ENCODE results near the gene PGAP1. TPM values are rescaled to one million over a fixed set of nuclear protein-coding genes. Genes with fewer than 3 reads are reported as not detected.

PGAP1 gene
- total and polyA plus RNA-seq, 9 donors, result 11.9 to 22.1 (median 16.8) TPM

GRCh38 chr2:196963961-196964360 is 37.5 kb upstream of the PGAP1 start:
- no CpG with 5 or more reads among the region's 1 CpG for WGBS (ENCODE audit: insufficient coverage)
- H3K4me1 ChIP-seq (ENCODE audit: control insufficient read depth, insufficient read depth, low read length), result peaks cover 2% of the 10 kb centered on the region
- no peaks in the 10 kb centered on the region for H3K36me3 ChIP-seq (ENCODE audit: control insufficient read depth, insufficient read depth, low read length)
- no peaks in the 10 kb centered on the region for H3K9me3 ChIP-seq (replicated peaks; ENCODE audit: control insufficient read depth, low read depth, low read length)
- no peak for DNase-seq
- no peak overlapping the region for H3K4me3 ChIP-seq (ENCODE audit: low read length)
- H3K27me3 ChIP-seq (ENCODE audit: control insufficient read depth, insufficient read depth, low read length), result no peaks in the 10 kb centered on the region
- H3K27ac ChIP-seq (ENCODE audit: low read length), result no peak overlapping the region

GRCh38 chr2:196963043-196963442 is 36.5 kb upstream of the PGAP1 start:
- Histone ChIP-seq H3K4me3 (ENCODE audit: low read length) (no peak overlapping the region), H3K27me3 (ENCODE audit: control insufficient read depth, insufficient read depth, low read length) (no peaks in the 10 kb centered on the region), H3K36me3 (ENCODE audit: control insufficient read depth, insufficient read depth, low read length) (no peaks in the 10 kb centered on the region), H3K9me3 (replicated peaks; ENCODE audit: control insufficient read depth, low read depth, low read length) (no peaks in the 10 kb centered on the region), H3K4me1 (ENCODE audit: control insufficient read depth, insufficient read depth, low read length) (peaks cover 2% of the 10 kb centered on the region), H3K27ac (ENCODE audit: low read length) (no peak overlapping the region)
- DNase-seq, result no peak
- no CpG with 5 or more reads among the region's 2 CpGs for WGBS (ENCODE audit: insufficient coverage)

GRCh38 chr2:196962325-196962724 is 35.8 kb upstream of the PGAP1 start:
- no peak overlapping the region for H3K27ac ChIP-seq (ENCODE audit: low read length)
- H3K36me3 ChIP-seq (ENCODE audit: control insufficient read depth, insufficient read depth, low read length), result no peaks in the 10 kb centered on the region
- no peak overlapping the region for H3K4me3 ChIP-seq (ENCODE audit: low read length)
- no peaks in the 10 kb centered on the region for H3K9me3 ChIP-seq (replicated peaks; ENCODE audit: control insufficient read depth, low read depth, low read length)
- peaks cover 2% of the 10 kb centered on the region for H3K4me1 ChIP-seq (ENCODE audit: control insufficient read depth, insufficient read depth, low read length)
- H3K27me3 ChIP-seq (ENCODE audit: control insufficient read depth, insufficient read depth, low read length), result no peaks in the 10 kb centered on the region
- WGBS (ENCODE audit: insufficient coverage), result no CpG with 5 or more reads among the region's 2 CpGs
- DNase-seq, result no peak

- H3K4me3 ChIP-seq (ENCODE audit: low read length), result no peak overlapping the region
- H3K4me1 ChIP-seq (ENCODE audit: control insufficient read depth, insufficient read depth, low read length), result no peaks in the 10 kb centered on the region
- DNase-seq, result no peak
- no peaks in the 10 kb centered on the region for H3K27me3 ChIP-seq (ENCODE audit: control insufficient read depth, insufficient read depth, low read length)
- no peaks in the 10 kb centered on the region for H3K36me3 ChIP-seq (ENCODE audit: control insufficient read depth, insufficient read depth, low read length)
- H3K9me3 ChIP-seq (replicated peaks; ENCODE audit: control insufficient read depth, low read depth, low read length), result no peaks in the 10 kb centered on the region
- no peak overlapping the region for H3K27ac ChIP-seq (ENCODE audit: low read length)
Measured at GRCh38 chr2:196961889-196962288, 35.4 kb upstream of the PGAP1 start.

- WGBS (ENCODE audit: insufficient coverage), result 100% methylated on average over 2 of the region's 3 CpGs
Measured at GRCh38 chr2:196959734-196960338, 33.3 kb upstream of the PGAP1 start.

GRCh38 chr2:196959281-196959680 is 32.8 kb upstream of the PGAP1 start:
- DNase-seq, result no peak
- WGBS (ENCODE audit: insufficient coverage), result no CpG with 5 or more reads among the region's 2 CpGs
- H3K36me3 ChIP-seq (ENCODE audit: control insufficient read depth, insufficient read depth, low read length), result no peaks in the 10 kb centered on the region
- H3K27ac ChIP-seq (ENCODE audit: low read length), result no peak overlapping the region
- no peaks in the 10 kb centered on the region for H3K9me3 ChIP-seq (replicated peaks; ENCODE audit: control insufficient read depth, low read depth, low read length)
- H3K4me1 ChIP-seq (ENCODE audit: control insufficient read depth, insufficient read depth, low read length), result no peaks in the 10 kb centered on the region
- H3K4me3 ChIP-seq (ENCODE audit: low read length), result no peak overlapping the region
- H3K27me3 ChIP-seq (ENCODE audit: control insufficient read depth, insufficient read depth, low read length), result no peaks in the 10 kb centered on the region

More at GRCh38 chr2:196959734-196960338, 33.3 kb upstream of the PGAP1 start:
- H3K4me1 ChIP-seq (ENCODE audit: control insufficient read depth, insufficient read depth, low read length), result no peaks in the 10 kb centered on the region
- no peak for DNase-seq
- H3K9me3 ChIP-seq (replicated peaks; ENCODE audit: control insufficient read depth, low read depth, low read length), result no peaks in the 10 kb centered on the region
- no peak overlapping the region for H3K27ac ChIP-seq (ENCODE audit: low read length)
- H3K36me3 ChIP-seq (ENCODE audit: control insufficient read depth, insufficient read depth, low read length), result no peaks in the 10 kb centered on the region
- no peaks in the 10 kb centered on the region for H3K27me3 ChIP-seq (ENCODE audit: control insufficient read depth, insufficient read depth, low read length)
- H3K4me3 ChIP-seq (ENCODE audit: low read length), result no peak overlapping the region

- no peak overlapping the region for H3K4me3 ChIP-seq (ENCODE audit: low read length)
- H3K36me3 ChIP-seq (ENCODE audit: control insufficient read depth, insufficient read depth, low read length), result no peaks in the 10 kb centered on the region
- WGBS (ENCODE audit: insufficient coverage), result no CpG with 5 or more reads among the region's 1 CpG
- H3K9me3 ChIP-seq (replicated peaks; ENCODE audit: control insufficient read depth, low read depth, low read length), result no peaks in the 10 kb centered on the region
- H3K4me1 ChIP-seq (ENCODE audit: control insufficient read depth, insufficient read depth, low read length), result no peaks in the 10 kb centered on the region
- H3K27me3 ChIP-seq (ENCODE audit: control insufficient read depth, insufficient read depth, low read length), result no peaks in the 10 kb centered on the region
- DNase-seq, result no peak
- H3K27ac ChIP-seq (ENCODE audit: low read length), result no peak overlapping the region
Measured at GRCh38 chr2:196957881-196958525, 31.5 kb upstream of the PGAP1 start.

GRCh38 chr2:196957442-196957841 is 30.9 kb upstream of the PGAP1 start:
- DNase-seq, result no peak
- Histone ChIP-seq H3K27me3 (ENCODE audit: control insufficient read depth, insufficient read depth, low read length) (no peaks in the 10 kb centered on the region), H3K4me3 (ENCODE audit: low read length) (no peak overlapping the region), H3K36me3 (ENCODE audit: control insufficient read depth, insufficient read depth, low read length) (no peaks in the 10 kb centered on the region), H3K9me3 (replicated peaks; ENCODE audit: control insufficient read depth, low read depth, low read length) (no peaks in the 10 kb centered on the region), H3K4me1 (ENCODE audit: control insufficient read depth, insufficient read depth, low read length) (no peaks in the 10 kb centered on the region), H3K27ac (ENCODE audit: low read length) (no peak overlapping the region)
- WGBS (ENCODE audit: insufficient coverage), result no CpG with 5 or more reads among the region's 5 CpGs

- H3K27me3 ChIP-seq (ENCODE audit: control insufficient read depth, insufficient read depth, low read length), result no peaks in the 10 kb centered on the region
- DNase-seq, result no peak
- H3K27ac ChIP-seq (ENCODE audit: low read length), result no peak overlapping the region
- WGBS (ENCODE audit: insufficient coverage), result 78% methylated on average over 5 of the region's 6 CpGs
- no peak overlapping the region for H3K4me3 ChIP-seq (ENCODE audit: low read length)
- H3K4me1 ChIP-seq (ENCODE audit: control insufficient read depth, insufficient read depth, low read length), result no peaks in the 10 kb centered on the region
- H3K9me3 ChIP-seq (replicated peaks; ENCODE audit: control insufficient read depth, low read depth, low read length), result no peaks in the 10 kb centered on the region
- no peaks in the 10 kb centered on the region for H3K36me3 ChIP-seq (ENCODE audit: control insufficient read depth, insufficient read depth, low read length)
Measured at GRCh38 chr2:196956069-196956468, 29.6 kb upstream of the PGAP1 start.

GRCh38 chr2:196955036-196955435 is 28.5 kb upstream of the PGAP1 start:
- Histone ChIP-seq H3K9me3 (replicated peaks; ENCODE audit: control insufficient read depth, low read depth, low read length) (no peaks in the 10 kb centered on the region), H3K4me1 (ENCODE audit: control insufficient read depth, insufficient read depth, low read length) (no peaks in the 10 kb centered on the region), H3K27me3 (ENCODE audit: control insufficient read depth, insufficient read depth, low read length) (no peaks in the 10 kb centered on the region), H3K36me3 (ENCODE audit: control insufficient read depth, insufficient read depth, low read length) (no peaks in the 10 kb centered on the region), H3K4me3 (ENCODE audit: low read length) (no peak overlapping the region), H3K27ac (ENCODE audit: low read length) (no peak overlapping the region)
- no CpG with 5 or more reads among the region's 3 CpGs for WGBS (ENCODE audit: insufficient coverage)
- no peak for DNase-seq

- Histone ChIP-seq H3K4me1 (ENCODE audit: control insufficient read depth, insufficient read depth, low read length) (no peaks in the 10 kb centered on the region), H3K36me3 (ENCODE audit: control insufficient read depth, insufficient read depth, low read length) (no peaks in the 10 kb centered on the region), H3K27ac (ENCODE audit: low read length) (no peak overlapping the region), H3K4me3 (ENCODE audit: low read length) (no peak overlapping the region), H3K9me3 (replicated peaks; ENCODE audit: control insufficient read depth, low read depth, low read length) (no peaks in the 10 kb centered on the region), H3K27me3 (ENCODE audit: control insufficient read depth, insufficient read depth, low read length) (no peaks in the 10 kb centered on the region)
- no peak for DNase-seq
- 100% methylated on average over 2 of the region's 5 CpGs for WGBS (ENCODE audit: insufficient coverage)
Measured at GRCh38 chr2:196954001-196954400, 27.5 kb upstream of the PGAP1 start.

Data from muscle of leg (tissue), 11 donors.